IPS DF 4.7 (cell line): ENCODE measurements around the gene NUTM2E.
"Not testable (repeated sequence)": the region's sequence is repeated elsewhere in the genome, so short reads cannot be mapped to it uniquely, and the experiment has no call there.

Experiments used
- DNase-seq: peaks from one replicate; pipeline ENCODE4 v3.0.0-alpha.2; 2013; ENCODE audit warnings: low spot score; ENCODE audit errors: extremely low read depth

Gene NUTM2E

GRCh38 chr10:79862803-79863202 is 36.3 kb downstream of the NUTM2E start:
- not testable (repeated sequence) for DNase-seq

GRCh38 chr10:79866903-79867551 is 40.5 kb downstream of the NUTM2E start:
- DNase-seq = not testable (repeated sequence)

- not testable (repeated sequence) for DNase-seq
Measured at GRCh38 chr10:79868023-79868422, 41.5 kb downstream of the NUTM2E start.

GRCh38 chr10:79869439-79870097 is 43.0 kb downstream of the NUTM2E start:
- DNase-seq = not testable (repeated sequence)

- not testable (repeated sequence) for DNase-seq
Measured at GRCh38 chr10:79871729-79872128, 45.2 kb downstream of the NUTM2E start.
